Measurements from ENCODE around the gene COP1.

DNA sequence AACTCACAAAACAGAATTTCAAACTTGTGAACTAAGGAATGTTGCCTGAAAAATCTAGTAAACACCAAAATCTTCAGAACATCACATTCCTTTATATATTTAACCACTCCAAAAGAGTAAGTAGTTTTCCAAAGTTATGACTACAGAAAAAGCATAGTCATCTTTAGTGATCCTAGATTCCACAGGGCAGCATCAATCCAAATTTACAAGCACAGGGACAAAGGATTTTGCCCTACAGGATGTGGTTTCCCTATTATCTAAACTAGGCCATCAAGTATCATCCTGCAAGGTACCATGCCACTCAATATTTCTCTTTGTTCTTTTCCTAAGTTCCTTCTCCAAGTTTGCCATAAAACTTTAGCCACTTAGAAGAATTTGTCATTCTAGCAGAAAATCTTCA lies 33.0 kb downstream of the COP1 start:
- TF ChIP-seq CHD2 (IDR thresholded peaks at IDR 0.05; ENCODE audit: low read depth, low read length) (no peak), CREM (IDR thresholded peaks at IDR 0.05) (no peak), CREM (CRISPR knock-in tag; IDR thresholded peaks at IDR 0.05) (no peak), GTF2F1 (IDR thresholded peaks at IDR 0.05; ENCODE audit: low read length) (no peak), ADNP (CRISPR knock-in tag; IDR thresholded peaks at IDR 0.05) (no peak), ZBTB7A (CRISPR knock-in tag; IDR thresholded peaks at IDR 0.05) (no peak), ZBTB3 (CRISPR knock-in tag; IDR thresholded peaks at IDR 0.05; ENCODE audit: borderline replicate concordance, low read depth) (no peak), EP300 (IDR thresholded peaks at IDR 0.05; ENCODE audit: low read depth in 2 of 2, low read length in 2 of 2) (no peak), EP300 (CRISPR knock-in tag; IDR thresholded peaks at IDR 0.05; ENCODE audit: borderline replicate concordance) (no peak)
- TF ChIP-seq, protein P1, sequence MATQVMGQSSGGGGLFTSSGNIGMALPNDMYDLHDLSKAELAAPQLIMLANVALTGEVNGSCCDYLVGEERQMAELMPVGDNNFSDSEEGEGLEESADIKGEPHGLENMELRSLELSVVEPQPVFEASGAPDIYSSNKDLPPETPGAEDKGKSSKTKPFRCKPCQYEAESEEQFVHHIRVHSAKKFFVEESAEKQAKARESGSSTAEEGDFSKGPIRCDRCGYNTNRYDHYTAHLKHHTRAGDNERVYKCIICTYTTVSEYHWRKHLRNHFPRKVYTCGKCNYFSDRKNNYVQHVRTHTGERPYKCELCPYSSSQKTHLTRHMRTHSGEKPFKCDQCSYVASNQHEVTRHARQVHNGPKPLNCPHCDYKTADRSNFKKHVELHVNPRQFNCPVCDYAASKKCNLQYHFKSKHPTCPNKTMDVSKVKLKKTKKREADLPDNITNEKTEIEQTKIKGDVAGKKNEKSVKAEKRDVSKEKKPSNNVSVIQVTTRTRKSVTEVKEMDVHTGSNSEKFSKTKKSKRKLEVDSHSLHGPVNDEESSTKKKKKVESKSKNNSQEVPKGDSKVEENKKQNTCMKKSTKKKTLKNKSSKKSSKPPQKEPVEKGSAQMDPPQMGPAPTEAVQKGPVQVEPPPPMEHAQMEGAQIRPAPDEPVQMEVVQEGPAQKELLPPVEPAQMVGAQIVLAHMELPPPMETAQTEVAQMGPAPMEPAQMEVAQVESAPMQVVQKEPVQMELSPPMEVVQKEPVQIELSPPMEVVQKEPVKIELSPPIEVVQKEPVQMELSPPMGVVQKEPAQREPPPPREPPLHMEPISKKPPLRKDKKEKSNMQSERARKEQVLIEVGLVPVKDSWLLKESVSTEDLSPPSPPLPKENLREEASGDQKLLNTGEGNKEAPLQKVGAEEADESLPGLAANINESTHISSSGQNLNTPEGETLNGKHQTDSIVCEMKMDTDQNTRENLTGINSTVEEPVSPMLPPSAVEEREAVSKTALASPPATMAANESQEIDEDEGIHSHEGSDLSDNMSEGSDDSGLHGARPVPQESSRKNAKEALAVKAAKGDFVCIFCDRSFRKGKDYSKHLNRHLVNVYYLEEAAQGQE (IDR thresholded peaks at IDR 0.05; ENCODE audit: borderline replicate concordance in 1 of 2, low read depth in 1 of 2, low read length in 2 of 2) = no peak
- TF ChIP-seq, protein P2, sequence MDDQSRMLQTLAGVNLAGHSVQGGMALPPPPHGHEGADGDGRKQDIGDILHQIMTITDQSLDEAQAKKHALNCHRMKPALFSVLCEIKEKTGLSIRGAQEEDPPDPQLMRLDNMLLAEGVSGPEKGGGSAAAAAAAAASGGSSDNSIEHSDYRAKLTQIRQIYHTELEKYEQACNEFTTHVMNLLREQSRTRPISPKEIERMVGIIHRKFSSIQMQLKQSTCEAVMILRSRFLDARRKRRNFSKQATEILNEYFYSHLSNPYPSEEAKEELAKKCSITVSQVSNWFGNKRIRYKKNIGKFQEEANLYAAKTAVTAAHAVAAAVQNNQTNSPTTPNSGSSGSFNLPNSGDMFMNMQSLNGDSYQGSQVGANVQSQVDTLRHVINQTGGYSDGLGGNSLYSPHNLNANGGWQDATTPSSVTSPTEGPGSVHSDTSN (CRISPR knock-in tag; IDR thresholded peaks at IDR 0.05; ENCODE audit: borderline replicate concordance) = no peak
- TF ChIP-seq, protein P3, sequence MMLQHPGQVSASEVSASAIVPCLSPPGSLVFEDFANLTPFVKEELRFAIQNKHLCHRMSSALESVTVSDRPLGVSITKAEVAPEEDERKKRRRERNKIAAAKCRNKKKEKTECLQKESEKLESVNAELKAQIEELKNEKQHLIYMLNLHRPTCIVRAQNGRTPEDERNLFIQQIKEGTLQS (CRISPR knock-in tag; IDR thresholded peaks at IDR 0.05) = no peak
- TF ChIP-seq, protein P4, sequence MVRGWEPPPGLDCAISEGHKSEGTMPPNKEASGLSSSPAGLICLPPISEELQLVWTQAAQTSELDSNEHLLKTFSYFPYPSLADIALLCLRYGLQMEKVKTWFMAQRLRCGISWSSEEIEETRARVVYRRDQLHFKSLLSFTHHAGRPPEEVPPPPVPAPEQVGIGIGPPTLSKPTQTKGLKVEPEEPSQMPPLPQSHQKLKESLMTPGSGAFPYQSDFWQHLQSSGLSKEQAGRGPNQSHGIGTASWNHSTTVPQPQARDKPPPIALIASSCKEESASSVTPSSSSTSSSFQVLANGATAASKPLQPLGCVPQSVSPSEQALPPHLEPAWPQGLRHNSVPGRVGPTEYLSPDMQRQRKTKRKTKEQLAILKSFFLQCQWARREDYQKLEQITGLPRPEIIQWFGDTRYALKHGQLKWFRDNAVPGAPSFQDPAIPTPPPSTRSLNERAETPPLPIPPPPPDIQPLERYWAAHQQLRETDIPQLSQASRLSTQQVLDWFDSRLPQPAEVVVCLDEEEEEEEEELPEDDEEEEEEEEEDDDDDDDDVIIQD (CRISPR knock-in tag; IDR thresholded peaks at IDR 0.05; ENCODE audit: low read depth) = no peak

Data from HepG2 (cell line).